ENCODE results near the gene CAMP. TPM values are rescaled to one million over a fixed set of nuclear protein-coding genes. Genes with fewer than 3 reads are reported as not detected.
"Not testable (repeated sequence)": the region's sequence is repeated elsewhere in the genome, so short reads cannot be mapped to it uniquely, and the experiment has no call there.

CAMP gene
- total RNA-seq, 2 experiments from 2014 or later: not detected

DNA sequence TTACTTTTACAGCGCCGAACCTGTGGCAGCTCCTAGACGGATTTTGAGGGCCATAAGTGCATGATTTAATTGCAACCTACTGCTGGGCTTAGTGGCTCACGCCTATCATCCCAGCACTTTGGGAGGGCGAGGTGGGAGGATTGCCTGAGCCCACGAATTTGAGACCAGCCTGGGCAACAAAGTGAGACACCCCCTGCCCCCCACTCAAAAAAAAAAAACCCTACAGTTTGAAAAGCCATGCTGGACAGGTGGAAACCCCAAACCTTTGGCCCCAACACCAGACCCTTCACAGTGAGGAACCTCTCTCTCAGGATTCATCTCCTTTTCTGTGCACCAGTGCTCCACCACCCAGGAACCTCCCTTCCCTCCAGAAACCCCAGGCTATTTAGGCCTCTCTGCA is 34.0 kb upstream of the CAMP start:
- no peak for ATAC-seq
- Mint-ChIP-seq H3K4me1 (ENCODE audit: low read depth) (peaks cover 33% of the 10 kb centered on the region), H3K27me3 (ENCODE audit: low read depth) (no peaks in the 10 kb centered on the region), H3K27ac (no peak overlapping the region), H3K4me3 (no peak overlapping the region), H3K36me3 (ENCODE audit: low read depth) (peaks cover 29% of the 10 kb centered on the region), H3K9me3 (ENCODE audit: insufficient read depth) (no peaks in the 10 kb centered on the region)
- ChIA-PET CTCF (interaction anchor here (4.5 kb wide), 1 partner anchor 247 kb away, joined by 31 read pairs; no protein-coding TSS in a partner anchor), POLR2A (no interaction called here)
- no peak for DNase-seq

DNA sequence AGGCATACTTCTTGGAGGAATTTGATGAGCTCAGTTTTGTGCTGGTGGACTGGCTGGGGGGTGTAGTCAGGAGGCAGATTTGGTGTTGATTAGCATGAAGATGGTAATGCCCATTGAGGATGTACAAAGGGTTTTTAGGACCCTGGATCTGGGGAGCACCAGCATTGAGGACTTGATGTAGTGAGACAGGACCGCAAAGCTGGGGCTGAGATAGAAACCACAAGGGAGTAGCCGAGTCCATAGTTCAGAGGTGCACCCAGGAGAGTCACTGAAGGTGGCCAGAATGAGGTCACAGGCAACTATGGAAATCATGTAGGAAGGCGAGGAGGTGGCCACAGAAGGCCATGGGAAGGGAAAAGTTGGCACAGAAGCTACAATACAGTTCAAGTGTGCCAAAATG is 32.4 kb upstream of the CAMP start:
- no peaks in the 10 kb centered on the region for H3K9me3 Mint-ChIP-seq (ENCODE audit: insufficient read depth)
- no peak overlapping the region for H3K27ac Mint-ChIP-seq
- ATAC-seq (no peak), DNase-seq (no peak)
- peaks cover 14% of the 10 kb centered on the region for H3K36me3 Mint-ChIP-seq (ENCODE audit: low read depth)
- H3K4me3 Mint-ChIP-seq: no peak overlapping the region
- POLR2A ChIA-PET: no interaction called here
- CTCF ChIA-PET: interaction anchor here (4.5 kb wide), 1 partner anchor 245 kb away, joined by 31 read pairs; no protein-coding TSS in a partner anchor
- no peaks in the 10 kb centered on the region for H3K27me3 Mint-ChIP-seq (ENCODE audit: low read depth)
- peaks cover 19% of the 10 kb centered on the region for H3K4me1 Mint-ChIP-seq (ENCODE audit: low read depth)

DNA sequence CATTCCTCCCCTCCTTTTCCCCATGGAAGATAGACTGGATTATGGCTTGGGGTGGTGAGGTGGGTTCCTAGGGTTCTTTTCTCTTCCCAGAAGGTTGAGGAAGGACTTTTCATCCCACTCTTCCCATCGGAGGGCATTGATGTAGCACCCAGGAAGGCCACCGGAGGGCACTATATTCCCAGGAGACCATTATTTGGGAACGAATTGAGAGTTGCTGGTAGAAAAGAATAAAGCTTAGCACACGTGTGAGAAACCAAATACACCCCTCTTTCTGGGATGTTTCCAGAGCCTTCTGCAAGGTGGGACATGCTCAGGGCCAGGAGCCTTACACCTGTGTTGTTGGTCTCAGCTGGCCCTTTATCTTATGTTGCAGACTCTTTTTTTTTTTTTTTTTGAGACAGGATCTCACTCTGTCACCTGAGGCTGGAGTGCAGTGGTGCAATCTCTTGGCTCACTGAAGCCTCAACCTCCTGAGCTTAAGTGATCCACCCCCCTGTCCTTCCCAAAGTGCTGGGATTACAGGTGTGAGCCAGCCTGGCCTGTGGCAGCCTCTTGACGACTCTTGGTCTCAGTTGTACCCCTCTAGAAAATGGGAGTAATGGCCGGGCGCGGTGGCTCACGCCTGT is 28.7 kb upstream of the CAMP start:
- Mint-ChIP-seq H3K27ac (no peak overlapping the region), H3K9me3 (ENCODE audit: insufficient read depth) (no peaks in the 10 kb centered on the region), H3K4me3 (no peak overlapping the region), H3K27me3 (ENCODE audit: low read depth) (no peaks in the 10 kb centered on the region), H3K4me1 (ENCODE audit: low read depth) (no peaks in the 10 kb centered on the region), H3K36me3 (ENCODE audit: low read depth) (no peaks in the 10 kb centered on the region)
- ATAC-seq: peak; percentile 22
- ChIA-PET CTCF (interaction anchor here (0.7 to 1.9 kb wide), 12 partner anchors 12 to 363 kb away, joined by 3 to 31 read pairs (median 4); partner anchors contain the start of gene ZNF589), POLR2A (interaction anchor here (0.6 kb wide), 1 partner anchor 90 kb away, joined by 3 read pairs; no protein-coding TSS in a partner anchor)
- DNase-seq: peak; percentile 41

DNA sequence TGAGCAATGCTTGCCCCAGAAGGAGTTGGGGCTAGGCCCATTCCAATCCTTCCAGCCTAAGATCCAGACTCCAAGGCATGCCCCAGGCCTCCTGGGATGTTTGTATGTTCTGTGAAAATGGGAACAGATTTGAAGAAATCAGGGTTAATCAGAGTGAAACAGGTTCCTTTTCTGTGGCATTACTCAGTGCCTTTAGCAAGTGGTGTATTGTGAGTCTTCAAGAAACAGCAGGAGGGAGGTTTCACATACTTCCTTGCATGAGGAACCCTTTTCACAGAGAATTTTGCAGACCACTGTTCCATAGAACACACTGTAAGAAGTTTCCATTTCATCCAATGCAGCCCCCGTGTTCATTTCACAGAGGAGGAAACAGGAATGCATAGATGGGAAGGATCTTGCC is 26.7 kb upstream of the CAMP start:
- Mint-ChIP-seq H3K36me3 (ENCODE audit: low read depth) (no peaks in the 10 kb centered on the region), H3K9me3 (ENCODE audit: insufficient read depth) (no peaks in the 10 kb centered on the region), H3K4me3 (no peak overlapping the region), H3K27ac (no peak overlapping the region), H3K4me1 (ENCODE audit: low read depth) (no peaks in the 10 kb centered on the region), H3K27me3 (ENCODE audit: low read depth) (no peaks in the 10 kb centered on the region)
- ChIA-PET POLR2A (no interaction called here), CTCF (no interaction called here)
- no peak for ATAC-seq
- DNase-seq: no peak

DNA sequence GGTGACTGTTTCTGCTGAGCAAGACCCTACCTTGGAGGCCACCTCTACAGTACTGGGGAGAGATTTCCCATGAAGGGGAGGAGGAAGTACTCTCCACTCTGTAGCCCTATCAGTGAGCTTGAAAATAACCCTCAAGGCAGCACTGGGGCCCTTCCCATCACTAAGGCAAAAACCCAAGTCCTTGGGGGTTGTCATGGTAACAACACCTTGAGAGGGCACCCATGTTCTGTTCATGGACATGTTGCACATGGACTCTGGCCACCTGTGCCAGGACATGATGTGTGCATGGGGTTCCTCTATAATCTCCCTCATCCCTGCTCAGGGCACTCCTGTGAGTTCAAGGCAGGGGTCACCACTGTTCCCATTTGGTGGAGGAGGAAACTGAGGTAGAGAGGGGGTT is 24.2 kb upstream of the CAMP start:
- H3K4me3 Mint-ChIP-seq: no peak overlapping the region

DNA sequence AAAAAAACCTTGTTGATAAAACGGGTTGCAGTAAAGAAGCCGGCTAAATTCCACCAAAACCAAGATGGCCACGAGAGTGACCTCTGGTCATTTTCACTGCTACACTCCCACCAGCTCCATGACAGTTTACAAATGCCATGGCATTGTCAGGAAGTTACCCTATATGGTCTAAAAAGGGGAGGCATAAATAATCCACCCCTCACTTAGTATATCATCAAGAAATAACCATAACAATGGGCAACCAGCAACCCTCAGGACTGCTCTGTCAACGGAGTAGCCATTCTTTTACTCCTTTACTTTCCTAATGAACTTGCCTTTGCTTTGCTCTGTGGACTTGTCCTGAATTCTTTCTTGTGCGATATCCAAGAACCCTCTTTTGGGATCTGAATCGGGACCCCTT is 20.7 kb upstream of the CAMP start:
- Mint-ChIP-seq H3K27ac (no peak overlapping the region), H3K4me1 (ENCODE audit: low read depth) (no peaks in the 10 kb centered on the region), H3K27me3 (ENCODE audit: low read depth) (no peaks in the 10 kb centered on the region), H3K36me3 (ENCODE audit: low read depth) (no peaks in the 10 kb centered on the region), H3K9me3 (ENCODE audit: insufficient read depth) (no peaks in the 10 kb centered on the region), H3K4me3 (no peak overlapping the region)
- DNase-seq (no peak), ATAC-seq (no peak)
- POLR2A ChIA-PET: no interaction called here
- CTCF ChIA-PET: no interaction called here

More for the DNA sequence above, 24.2 kb upstream of the CAMP start:
- DNase-seq (no peak), ATAC-seq (no peak)
- Mint-ChIP-seq H3K9me3 (ENCODE audit: insufficient read depth) (no peaks in the 10 kb centered on the region), H3K4me1 (ENCODE audit: low read depth) (no peaks in the 10 kb centered on the region), H3K27ac (no peak overlapping the region), H3K36me3 (ENCODE audit: low read depth) (no peaks in the 10 kb centered on the region), H3K27me3 (ENCODE audit: low read depth) (no peaks in the 10 kb centered on the region)
- ChIA-PET POLR2A (no interaction called here), CTCF (interaction anchor here (1.7 kb wide), 1 partner anchor 237 kb away, joined by 5 read pairs; no protein-coding TSS in a partner anchor)

DNA sequence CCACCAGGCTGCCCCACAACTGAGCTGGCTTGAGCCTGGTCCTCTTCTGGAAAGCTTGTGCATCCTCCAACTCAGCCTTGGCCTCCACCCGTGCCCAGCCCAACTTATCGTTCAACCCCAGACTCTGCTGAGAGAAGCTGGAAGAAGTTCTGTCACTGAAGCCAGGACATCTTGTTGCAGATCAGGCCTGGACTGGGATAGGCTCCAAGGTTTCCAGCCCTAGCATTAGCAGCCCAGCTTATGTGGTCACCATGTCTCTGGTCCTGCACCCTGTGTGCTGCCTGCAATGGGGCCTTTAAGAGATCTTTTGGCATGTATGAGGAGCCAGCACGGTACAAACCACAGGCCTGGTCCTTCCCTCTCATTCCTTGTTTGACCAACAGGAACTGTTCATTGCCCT is 15.2 kb upstream of the CAMP start:
- Mint-ChIP-seq H3K9me3 (ENCODE audit: insufficient read depth) (no peaks in the 10 kb centered on the region), H3K27ac (no peak overlapping the region), H3K4me3 (no peak overlapping the region), H3K36me3 (ENCODE audit: low read depth) (no peaks in the 10 kb centered on the region), H3K4me1 (ENCODE audit: low read depth) (no peaks in the 10 kb centered on the region), H3K27me3 (ENCODE audit: low read depth) (no peaks in the 10 kb centered on the region)
- CTCF ChIA-PET: interaction anchor here (0.9 kb wide), 1 partner anchor 228 kb away, joined by 5 read pairs; no protein-coding TSS in a partner anchor
- no peak for ATAC-seq
- POLR2A ChIA-PET: no interaction called here
- DNase-seq: no peak

DNA sequence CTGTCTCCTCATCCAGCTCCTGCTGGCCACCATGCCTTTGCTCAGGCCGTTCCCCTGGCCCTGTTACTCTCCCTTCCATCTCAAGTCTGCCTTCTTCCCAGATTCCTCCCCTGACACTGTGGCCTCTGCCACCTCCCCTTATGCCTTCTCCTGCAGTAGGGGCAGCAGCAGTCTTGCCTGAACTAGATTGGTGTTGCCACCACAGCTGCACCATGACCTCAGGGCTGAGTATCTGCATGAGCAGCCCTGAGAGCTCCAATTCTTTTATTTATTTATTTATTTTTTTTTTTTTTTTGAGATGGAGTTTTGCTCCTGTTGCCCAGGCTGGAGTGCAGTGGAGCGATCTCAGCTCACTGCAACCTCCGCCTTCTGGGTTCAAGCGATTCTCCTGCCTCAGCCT is 13.8 kb upstream of the CAMP start:
- Mint-ChIP-seq H3K4me3 (no peak overlapping the region), H3K36me3 (ENCODE audit: low read depth) (no peaks in the 10 kb centered on the region), H3K27me3 (ENCODE audit: low read depth) (no peaks in the 10 kb centered on the region), H3K27ac (no peak overlapping the region), H3K4me1 (ENCODE audit: low read depth) (no peaks in the 10 kb centered on the region), H3K9me3 (ENCODE audit: insufficient read depth) (no peaks in the 10 kb centered on the region)
- ChIA-PET POLR2A (interaction anchor here (0.6 kb wide), 1 partner anchor 9 kb away, joined by 3 read pairs; no protein-coding TSS in a partner anchor), CTCF (no interaction called here)
- ATAC-seq: no peak
- DNase-seq: no peak

DNA sequence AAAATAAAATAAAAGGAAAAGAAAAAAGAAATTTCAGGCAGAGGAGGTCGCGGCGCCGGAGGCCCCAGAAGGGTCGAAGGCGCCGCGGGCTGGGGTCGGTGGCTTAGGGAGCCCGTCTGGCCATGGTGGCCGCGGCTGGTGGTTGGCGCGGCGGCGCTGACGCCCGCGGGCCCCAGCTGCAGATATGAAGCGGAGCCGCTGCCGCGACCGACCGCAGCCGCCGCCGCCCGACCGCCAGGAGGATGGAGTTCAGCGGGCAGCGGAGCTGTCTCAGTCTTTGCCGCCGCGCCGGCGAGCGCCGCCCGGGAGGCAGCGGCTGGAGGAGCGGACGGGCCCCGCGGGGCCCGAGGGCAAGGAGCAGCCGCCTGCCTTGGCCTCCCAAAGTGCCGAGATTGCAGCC is 12.8 kb upstream of the CAMP start:
- H3K27ac Mint-ChIP-seq, POLR2A ChIA-PET, DNase-seq: not testable (repeated sequence)

DNA sequence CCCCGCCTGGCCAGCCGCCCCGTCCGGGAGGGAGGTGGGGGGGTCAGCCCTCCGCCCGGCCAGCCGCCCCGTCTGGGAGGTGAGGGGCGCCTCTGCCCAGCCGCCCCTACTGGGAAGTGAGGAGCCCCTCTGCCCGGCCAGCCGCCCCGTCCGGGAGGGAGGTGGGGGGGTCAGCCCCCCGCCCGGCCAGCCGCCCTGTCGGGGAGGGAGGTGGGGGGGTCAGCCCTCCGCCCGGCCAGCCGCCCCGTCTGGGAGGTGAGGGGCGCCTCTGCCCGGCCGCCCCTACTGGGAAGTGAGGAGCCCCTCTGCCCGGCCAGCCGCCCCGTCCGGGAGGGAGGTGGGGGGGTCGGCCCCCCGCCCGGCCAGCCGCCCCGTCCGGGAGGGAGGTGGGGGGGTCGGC is 11.5 kb upstream of the CAMP start:
- DNase-seq; POLR2A ChIA-PET; H3K4me1 Mint-ChIP-seq (ENCODE audit: low read depth); H3K27me3 Mint-ChIP-seq (ENCODE audit: low read depth); H3K9me3 Mint-ChIP-seq (ENCODE audit: insufficient read depth); H3K4me3 Mint-ChIP-seq; H3K36me3 Mint-ChIP-seq (ENCODE audit: low read depth); H3K27ac Mint-ChIP-seq; ATAC-seq; CTCF ChIA-PET: not testable (repeated sequence)

More for the DNA sequence above, 12.8 kb upstream of the CAMP start:
- H3K9me3 Mint-ChIP-seq (ENCODE audit: insufficient read depth); H3K27me3 Mint-ChIP-seq (ENCODE audit: low read depth); H3K36me3 Mint-ChIP-seq (ENCODE audit: low read depth); H3K4me3 Mint-ChIP-seq; CTCF ChIA-PET; ATAC-seq; H3K4me1 Mint-ChIP-seq (ENCODE audit: low read depth): not testable (repeated sequence)

DNA sequence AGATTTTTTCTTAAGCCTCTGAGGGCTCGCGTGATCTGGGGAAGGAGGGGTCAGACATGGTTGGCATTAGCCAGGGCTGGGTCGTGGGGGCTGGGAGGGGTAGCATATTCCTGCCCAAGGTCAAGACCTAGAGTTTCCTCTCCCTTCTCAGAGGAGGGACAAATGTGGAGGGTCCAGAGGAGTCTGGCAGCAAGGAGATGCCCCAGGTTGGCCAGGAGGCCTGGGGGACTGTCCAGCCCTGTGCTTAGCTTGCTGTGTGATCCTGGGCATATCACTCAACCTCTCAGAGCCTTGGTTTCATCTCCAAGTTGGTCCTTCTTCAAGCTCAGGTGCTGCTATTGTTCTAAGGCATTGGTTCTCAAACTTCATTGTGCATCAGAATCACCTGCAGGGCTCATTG is 9.1 kb upstream of the CAMP start:
- H3K27me3 Mint-ChIP-seq (ENCODE audit: low read depth): no peaks in the 10 kb centered on the region
- H3K36me3 Mint-ChIP-seq (ENCODE audit: low read depth): no peaks in the 10 kb centered on the region
- ChIA-PET CTCF (no interaction called here), POLR2A (no interaction called here)
- H3K4me1 Mint-ChIP-seq (ENCODE audit: low read depth): no peaks in the 10 kb centered on the region
- H3K27ac Mint-ChIP-seq: no peak overlapping the region
- no peak for DNase-seq
- H3K9me3 Mint-ChIP-seq (ENCODE audit: insufficient read depth): no peaks in the 10 kb centered on the region
- no peak for ATAC-seq
- no peak overlapping the region for H3K4me3 Mint-ChIP-seq

DNA sequence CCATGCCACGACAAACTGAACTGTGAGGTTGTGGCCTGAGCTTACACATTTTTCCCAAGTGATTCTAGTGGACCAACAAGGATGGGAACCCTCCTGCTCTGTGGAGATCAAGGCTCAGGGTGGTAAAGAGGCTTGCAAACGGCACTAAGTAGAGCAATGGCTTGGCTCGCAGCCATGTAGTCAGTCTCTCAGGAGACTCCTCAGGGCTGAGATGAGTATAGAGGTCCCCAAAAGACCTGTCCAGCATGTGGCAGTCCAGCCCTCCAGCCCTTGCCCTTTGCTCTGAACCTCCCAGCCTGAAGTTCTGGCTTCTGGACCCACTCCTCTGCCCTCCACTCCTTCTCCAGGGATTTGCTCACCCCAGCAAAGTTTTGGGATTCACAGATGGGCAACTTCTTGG is 8.3 kb upstream of the CAMP start:
- Mint-ChIP-seq H3K27ac (no peak overlapping the region), H3K27me3 (ENCODE audit: low read depth) (no peaks in the 10 kb centered on the region), H3K4me1 (ENCODE audit: low read depth) (no peaks in the 10 kb centered on the region), H3K4me3 (no peak overlapping the region), H3K9me3 (ENCODE audit: insufficient read depth) (no peaks in the 10 kb centered on the region), H3K36me3 (ENCODE audit: low read depth) (no peaks in the 10 kb centered on the region)
- DNase-seq (no peak), ATAC-seq (no peak)
- POLR2A ChIA-PET: no interaction called here
- CTCF ChIA-PET: no interaction called here

DNA sequence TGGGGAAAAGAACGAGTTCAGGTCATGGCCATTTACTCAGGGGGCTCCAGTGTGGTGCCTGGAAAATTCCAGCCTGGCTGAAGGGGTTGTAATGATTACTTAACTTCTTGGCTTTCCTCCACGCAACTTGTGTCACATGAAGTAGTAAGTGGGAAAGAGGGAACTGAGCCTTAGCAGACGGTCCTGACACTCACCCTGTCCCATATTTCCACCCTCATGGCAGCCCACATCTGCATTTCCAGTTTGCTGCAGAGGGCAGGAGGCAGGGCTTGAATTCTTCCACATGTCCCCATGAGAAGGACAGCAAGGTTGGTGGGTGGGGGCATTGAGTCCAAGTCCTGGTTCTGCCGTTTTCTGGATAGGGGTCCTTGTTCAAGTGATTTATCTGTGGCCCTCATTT is 7.8 kb upstream of the CAMP start:
- ChIA-PET POLR2A (no interaction called here), CTCF (no interaction called here)
- no peaks in the 10 kb centered on the region for H3K36me3 Mint-ChIP-seq (ENCODE audit: low read depth)
- DNase-seq: no peak
- no peaks in the 10 kb centered on the region for H3K4me1 Mint-ChIP-seq (ENCODE audit: low read depth)
- H3K4me3 Mint-ChIP-seq: no peak overlapping the region
- no peaks in the 10 kb centered on the region for H3K27me3 Mint-ChIP-seq (ENCODE audit: low read depth)
- no peaks in the 10 kb centered on the region for H3K9me3 Mint-ChIP-seq (ENCODE audit: insufficient read depth)
- no peak for ATAC-seq
- no peak overlapping the region for H3K27ac Mint-ChIP-seq
